K562 (cell line): ENCODE data around the gene C12orf60.

Experiments
- CBX5 ChIP-seq: IDR thresholded peaks from 2 replicates; pipeline ENCODE4 v1.6.1; 2014; ENCODE audit warnings: low read depth, borderline replicate concordance
- ELF2 ChIP-seq: fragments of 250-450 bp; sonication (Bioruptor Pico); IDR thresholded peaks from 2 replicates; pipeline ENCODE4 v1.5.0; 2021; ENCODE audit warnings: mild to moderate bottlenecking
- FOXP1 ChIP-seq: sonication (generic); formaldehyde crosslinking; IDR thresholded peaks from 2 replicates; pipeline ENCODE4 v1.8.0; 2022; ENCODE audit warnings: mild to moderate bottlenecking, missing genetic modification reagents
- KHSRP ChIP-seq: fragments of 450-650 bp; IDR thresholded peaks from 2 replicates; pipeline ENCODE4 v1.6.1; 2017
- MYNN ChIP-seq, 2 experiments: sonication (generic); formaldehyde crosslinking in 1 of 2; IDR thresholded peaks; 2 replicates each; pipeline versions ENCODE4 v1.5.0 to v1.6.1; 2016 to 2020; ENCODE audit warnings: antibody characterized with exemption in 1 of 2, missing genetic modification reagents in 1 of 2
- NFYB ChIP-seq: IDR thresholded peaks from 2 replicates; pipeline ENCODE4 v1.6.1; 2011; ENCODE audit warnings: mild to moderate bottlenecking, moderate library complexity; ENCODE audit not compliant: insufficient read length; ENCODE audit errors: extremely low read depth
- PHB2 ChIP-seq: fragments of 450-650 bp; IDR thresholded peaks from 2 replicates; pipeline ENCODE4 v1.6.1; 2017; ENCODE audit warnings: low read depth
- POU5F1 ChIP-seq: fragments of 150-350 bp; IDR thresholded peaks from 2 replicates; pipeline ENCODE4 v1.6.1; 2014; ENCODE audit warnings: borderline replicate concordance, low read length, low read depth, mild to moderate bottlenecking; ENCODE audit not compliant: partially characterized antibody
- TCF7 ChIP-seq: sonication (generic); IDR thresholded peaks from 2 replicates; pipeline ENCODE4 v1.6.1; 2016; ENCODE audit warnings: antibody characterized with exemption, borderline replicate concordance
- ZZZ3 ChIP-seq: fragments of 450-650 bp; IDR thresholded peaks from 2 replicates; pipeline ENCODE4 v1.6.1; 2016; ENCODE audit warnings: antibody characterized with exemption, mild to moderate bottlenecking, moderate library complexity
- TF ChIP-seq, protein P1 (sequence below): sonication (generic); formaldehyde crosslinking; IDR thresholded peaks from 2 replicates; pipeline ENCODE4 v1.9.0; 2022; ENCODE audit warnings: mild to moderate bottlenecking, missing genetic modification reagents
- TF ChIP-seq, protein P2 (sequence below), 3 experiments: IDR thresholded peaks in 2 of 3; conservative IDR thresholded peaks in 1 of 3; 2 replicates each; pipeline ENCODE4 v1.5.1; 2011 to 2012; ENCODE audit warnings: low read length in 3 of 3, mild to moderate bottlenecking in 3 of 3, control low read depth in 2 of 3, improper control_type of control experiment in 1 of 3, inconsistent platforms in 1 of 3, low read depth in 1 of 3, mixed read lengths in 1 of 3, moderate library complexity in 1 of 3; ENCODE audit not compliant: insufficient read depth in 2 of 3

GRCh38 chr12:14781563-14781962 lies 21.9 kb upstream of the C12orf60 start:
- no peak for TF ChIP-seq POU5F1
- TF ChIP-seq, protein P1, sequence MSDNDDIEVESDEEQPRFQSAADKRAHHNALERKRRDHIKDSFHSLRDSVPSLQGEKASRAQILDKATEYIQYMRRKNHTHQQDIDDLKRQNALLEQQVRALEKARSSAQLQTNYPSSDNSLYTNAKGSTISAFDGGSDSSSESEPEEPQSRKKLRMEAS (CRISPR knock-in tag), result no peak
- no peak for TF ChIP-seq MYNN (IDR thresholded peaks at IDR 0.05)
- TF ChIP-seq MYNN (CRISPR knock-in tag; IDR thresholded peaks at IDR 0.05), result no peak
- no peak for TF ChIP-seq PHB2
- TF ChIP-seq ELF2 (CRISPR knock-in tag), result no peak
- TF ChIP-seq KHSRP, result no peak
- TF ChIP-seq, protein P2, sequence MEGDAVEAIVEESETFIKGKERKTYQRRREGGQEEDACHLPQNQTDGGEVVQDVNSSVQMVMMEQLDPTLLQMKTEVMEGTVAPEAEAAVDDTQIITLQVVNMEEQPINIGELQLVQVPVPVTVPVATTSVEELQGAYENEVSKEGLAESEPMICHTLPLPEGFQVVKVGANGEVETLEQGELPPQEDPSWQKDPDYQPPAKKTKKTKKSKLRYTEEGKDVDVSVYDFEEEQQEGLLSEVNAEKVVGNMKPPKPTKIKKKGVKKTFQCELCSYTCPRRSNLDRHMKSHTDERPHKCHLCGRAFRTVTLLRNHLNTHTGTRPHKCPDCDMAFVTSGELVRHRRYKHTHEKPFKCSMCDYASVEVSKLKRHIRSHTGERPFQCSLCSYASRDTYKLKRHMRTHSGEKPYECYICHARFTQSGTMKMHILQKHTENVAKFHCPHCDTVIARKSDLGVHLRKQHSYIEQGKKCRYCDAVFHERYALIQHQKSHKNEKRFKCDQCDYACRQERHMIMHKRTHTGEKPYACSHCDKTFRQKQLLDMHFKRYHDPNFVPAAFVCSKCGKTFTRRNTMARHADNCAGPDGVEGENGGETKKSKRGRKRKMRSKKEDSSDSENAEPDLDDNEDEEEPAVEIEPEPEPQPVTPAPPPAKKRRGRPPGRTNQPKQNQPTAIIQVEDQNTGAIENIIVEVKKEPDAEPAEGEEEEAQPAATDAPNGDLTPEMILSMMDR (IDR thresholded peaks at IDR 0.05 in 2 of 3, conservative IDR thresholded peaks at IDR 0.05 in 1 of 3; ENCODE audit: insufficient read depth in 2 of 3, low read depth in 1 of 3, low read length in 3 of 3), result no peak
- TF ChIP-seq ZZZ3, result no peak
- TF ChIP-seq CBX5, result no peak
- TF ChIP-seq TCF7, result no peak
- no peak for TF ChIP-seq FOXP1
- TF ChIP-seq NFYB, result no peak
